Activated gamma-delta T cell (primary cell): ENCODE results near the gene KHDC3L.
A peak's percentile ranks its signal among the peaks of the same experiment; 100 is the strongest.

Source experiments
- DNase-seq: peaks from one replicate; lab custom pipeline; 2025; lab: John Stamatoyannopoulos, UW
- total RNA-seq, 2 donors: gene quantifications; one replicate each; lab custom pipeline; 2026; lab: John Stamatoyannopoulos, UW

The KHDC3L gene, protein sequence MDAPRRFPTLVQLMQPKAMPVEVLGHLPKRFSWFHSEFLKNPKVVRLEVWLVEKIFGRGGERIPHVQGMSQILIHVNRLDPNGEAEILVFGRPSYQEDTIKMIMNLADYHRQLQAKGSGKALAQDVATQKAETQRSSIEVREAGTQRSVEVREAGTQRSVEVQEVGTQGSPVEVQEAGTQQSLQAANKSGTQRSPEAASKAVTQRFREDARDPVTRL
- 0 reads per million in 2 donors for total RNA-seq

DNA sequence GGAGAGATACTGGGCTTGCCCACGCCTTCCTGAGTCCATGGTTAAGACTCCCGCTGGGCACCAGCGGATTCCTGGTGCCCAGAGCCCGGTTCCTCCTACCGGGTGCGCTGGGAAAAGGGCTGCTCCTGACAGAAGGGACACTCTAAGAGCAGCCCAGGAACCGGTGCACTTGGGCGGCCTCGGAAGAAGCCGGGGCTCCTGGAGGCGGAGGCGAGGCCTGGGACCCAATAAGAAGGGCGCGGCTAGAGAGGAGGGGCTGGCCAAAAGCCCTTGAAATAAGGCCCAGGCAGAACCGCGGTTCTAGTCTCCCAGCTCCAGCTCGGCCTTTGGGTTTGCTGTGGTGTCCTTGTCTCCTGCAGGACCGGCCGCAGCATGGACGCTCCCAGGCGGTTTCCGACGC, at the start of gene KHDC3L:
KHDC3L (plus strand) TSS at position 301 of the 400 bp plus-strand sequence; CDS start at position 373, 72 bp downstream.
- DNase-seq, result no peak

GRCh38 chr6:73314577-73315492, 47.6 kb upstream of the KHDC3L start:
- no peak for DNase-seq

GRCh38 chr6:73323323-73323722, 39.1 kb upstream of the KHDC3L start:
- DNase-seq, result no peak

DNA sequence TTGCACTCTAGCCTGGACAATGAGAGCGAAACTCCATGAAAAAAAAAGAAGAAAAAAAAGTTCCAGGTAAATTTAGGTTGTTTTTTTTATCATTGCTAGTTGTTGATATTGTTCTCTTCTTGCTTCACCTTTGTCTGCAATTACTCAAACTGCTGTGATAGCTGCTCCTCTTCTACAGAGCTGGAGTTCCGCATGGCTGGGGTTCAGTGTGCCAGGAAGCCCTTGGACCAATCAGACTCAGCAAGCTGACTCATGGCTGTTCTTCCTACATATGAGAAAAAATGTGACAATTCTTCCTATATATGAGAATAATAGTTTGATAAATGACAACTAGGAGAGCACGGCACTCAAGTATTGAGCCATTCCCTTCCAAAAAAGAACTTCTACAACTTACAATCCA, 36.8 kb upstream of the KHDC3L start:
- no peak for DNase-seq

- DNase-seq, result no peak
These were observed 33.7 kb upstream of the KHDC3L start for GRCh38 chr6:73328790-73329189.

DNA sequence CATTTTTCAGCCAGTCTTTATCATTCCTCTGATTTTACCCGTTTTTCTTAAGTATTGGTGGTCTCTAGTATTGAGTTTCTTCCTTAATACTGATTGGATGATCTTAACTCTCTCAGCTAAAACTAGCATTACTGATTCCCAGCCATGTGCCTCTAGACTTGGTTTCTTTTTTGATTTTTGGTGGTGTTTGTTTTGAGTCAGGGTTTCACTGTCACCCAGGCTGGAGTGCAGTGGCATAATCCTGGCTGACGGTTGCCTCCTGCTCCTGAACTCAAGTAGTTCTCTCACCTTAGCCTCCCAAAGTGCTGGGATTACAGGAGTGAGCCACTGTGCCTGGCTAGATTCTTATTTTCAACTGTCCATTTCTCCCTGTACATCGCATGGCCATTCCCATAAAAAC, 33.3 kb upstream of the KHDC3L start:
- DNase-seq, result no peak

GRCh38 chr6:73339340-73339739, 23.1 kb upstream of the KHDC3L start:
- DNase-seq, result no peak

DNA sequence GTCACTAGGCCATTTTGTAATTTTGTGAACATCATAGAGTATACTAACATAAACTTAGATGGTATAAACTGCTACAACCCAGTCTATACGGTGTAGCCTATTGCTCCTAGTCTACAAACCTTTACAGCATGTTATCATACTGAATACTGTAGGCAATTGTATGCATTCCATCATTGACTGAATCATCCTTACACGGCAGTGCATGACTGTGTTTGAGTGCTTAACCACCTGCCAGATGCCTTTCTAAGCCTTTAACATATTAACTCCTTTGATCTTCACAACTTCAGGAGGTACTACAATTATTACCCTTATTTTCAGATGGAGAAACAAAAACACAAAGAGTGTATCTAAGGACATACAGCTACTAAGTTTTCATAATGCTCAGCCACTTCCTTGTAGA, 22.4 kb upstream of the KHDC3L start:
- DNase-seq, result no peak

GRCh38 chr6:73341335-73341734, 21.1 kb upstream of the KHDC3L start:
- no peak for DNase-seq

GRCh38 chr6:73342174-73342573, 20.3 kb upstream of the KHDC3L start:
- DNase-seq, result no peak

DNA sequence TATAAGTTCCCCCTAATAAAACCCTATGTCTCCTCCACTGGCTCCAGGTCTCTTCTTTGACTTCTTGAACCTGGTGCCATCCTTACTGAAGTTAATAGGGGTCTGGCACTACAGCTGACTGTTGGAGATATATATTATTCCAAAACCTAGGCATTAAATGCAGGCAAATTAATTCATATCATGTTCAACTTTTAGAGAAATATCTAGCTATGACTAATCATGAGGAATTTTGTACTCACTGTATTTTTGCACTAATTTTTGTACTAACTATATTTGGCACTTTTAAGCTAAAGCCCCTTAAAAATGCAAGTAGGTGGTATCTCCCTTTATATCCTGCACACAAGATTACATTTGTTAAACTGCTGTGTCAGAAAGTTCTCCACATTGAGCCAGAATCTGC, 19.3 kb upstream of the KHDC3L start:
- DNase-seq, result no peak

DNA sequence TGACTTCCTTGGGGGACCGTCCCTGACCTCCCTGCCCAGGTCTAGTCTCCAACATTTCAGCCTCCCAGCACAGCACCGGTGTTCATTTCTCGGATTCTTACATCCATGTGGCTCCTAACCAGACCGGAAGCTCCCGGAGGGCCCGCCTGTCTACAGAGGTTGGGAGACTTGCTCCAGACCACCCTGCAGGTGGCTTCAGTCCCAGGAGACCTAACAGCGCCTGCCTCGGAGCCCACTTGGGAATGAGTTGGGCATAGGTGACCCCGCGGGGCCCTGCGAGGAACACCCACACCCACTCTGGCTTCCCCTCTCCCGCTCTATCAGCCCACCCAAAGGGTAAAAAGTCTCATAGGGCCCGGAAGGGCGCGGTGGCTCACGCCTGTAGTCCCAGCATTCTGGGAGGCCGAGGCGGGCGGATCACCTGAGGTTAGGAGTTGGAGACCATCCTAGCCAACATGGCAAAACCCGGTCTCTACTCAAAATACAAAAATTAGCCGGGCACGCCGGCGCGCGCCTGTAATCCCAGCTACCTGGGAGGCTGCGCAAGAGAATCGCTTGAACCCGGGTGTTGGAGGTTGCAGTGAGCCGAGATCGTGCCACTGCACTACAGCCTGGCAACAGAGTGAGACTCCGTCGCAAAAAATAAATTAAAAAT, 13.8 kb upstream of the KHDC3L start:
- no peak for DNase-seq

DNA sequence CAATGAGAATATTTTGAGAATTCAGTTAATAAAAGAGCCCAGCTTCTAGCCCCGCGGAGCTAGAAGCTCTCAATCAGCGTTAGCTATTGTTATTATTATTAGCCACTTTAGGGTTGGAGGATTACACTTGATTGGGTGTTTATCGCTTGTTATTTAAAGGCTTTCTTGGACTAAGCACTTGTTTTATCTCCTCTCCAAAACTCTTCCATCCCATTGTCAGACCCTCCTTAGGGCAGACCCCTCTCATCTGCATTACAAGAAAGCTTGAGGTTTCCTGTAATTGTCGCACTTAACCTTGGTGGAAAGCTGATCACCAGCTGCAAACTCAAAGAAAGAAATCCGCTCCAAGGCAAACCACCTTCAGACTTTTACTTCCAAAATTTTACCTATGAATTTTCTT, 13.1 kb upstream of the KHDC3L start:
- no peak for DNase-seq

GRCh38 chr6:73353636-73354593, 8.5 kb upstream of the KHDC3L start, which contains the start of gene DPPA5:
Gene DPPA5, minus strand, starts transcription at chr6:73354276. Its CDS starts 51 bp downstream, at chr6:73354225.
- peak; percentile 8 for DNase-seq

- no peak for DNase-seq
These were observed 545 bp downstream of the KHDC3L start for GRCh38 chr6:73362869-73363536.

- DNase-seq, result no peak
These were observed 1.0 kb downstream of the KHDC3L start for GRCh38 chr6:73363537-73363875.

DNA sequence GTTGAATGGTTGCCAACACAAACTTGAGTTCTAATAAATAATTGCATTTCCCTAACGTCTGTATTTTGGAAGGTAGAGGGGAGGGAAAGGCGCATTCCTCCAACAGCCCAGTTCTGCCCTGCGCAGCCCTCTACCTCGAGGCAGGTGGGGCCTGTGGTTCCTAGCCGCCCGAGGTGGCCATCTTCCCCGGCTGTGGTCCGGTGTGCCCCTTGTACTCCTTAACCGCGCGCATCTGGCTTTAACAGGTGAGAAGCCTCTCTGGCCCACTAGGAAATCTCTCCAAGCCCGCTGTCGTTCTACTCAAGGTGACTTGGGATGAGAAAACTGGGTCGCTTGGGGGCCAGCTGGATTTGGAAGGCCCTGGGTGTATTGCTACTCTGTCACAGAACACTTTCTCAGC, 1.7 kb downstream of the KHDC3L start:
- DNase-seq, result no peak

GRCh38 chr6:73364549-73364948, 2.1 kb downstream of the KHDC3L start:
- DNase-seq, result no peak

DNA sequence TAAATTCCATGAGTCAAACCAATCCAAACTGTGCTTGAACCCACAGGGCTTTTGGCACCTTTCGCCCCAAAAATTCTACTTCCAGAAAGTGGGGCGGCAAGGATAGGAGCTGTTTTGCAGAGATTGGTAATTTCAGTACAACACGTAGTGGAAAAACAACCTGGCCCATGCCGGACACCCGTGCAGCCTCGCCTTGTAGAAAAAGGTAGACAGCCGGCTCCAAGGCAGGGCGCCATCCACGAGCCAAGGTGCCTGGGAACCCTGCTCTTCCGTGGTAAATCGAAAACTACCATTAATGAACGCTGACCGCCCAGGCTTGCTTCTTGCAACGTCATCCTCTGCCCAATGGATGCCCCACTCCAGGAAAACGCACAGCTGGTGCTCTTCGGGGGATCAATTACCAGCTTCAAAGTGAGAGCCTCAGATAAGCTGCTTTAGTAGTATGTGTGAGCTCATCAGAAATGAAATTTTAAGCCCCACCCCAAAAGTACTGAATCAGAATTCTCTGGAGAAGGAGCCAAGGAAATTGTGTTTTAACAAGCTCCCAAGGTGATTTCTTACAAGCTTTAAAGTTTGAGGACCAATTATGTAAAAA, 5.4 kb downstream of the KHDC3L start:
- DNase-seq, result no peak

DNA sequence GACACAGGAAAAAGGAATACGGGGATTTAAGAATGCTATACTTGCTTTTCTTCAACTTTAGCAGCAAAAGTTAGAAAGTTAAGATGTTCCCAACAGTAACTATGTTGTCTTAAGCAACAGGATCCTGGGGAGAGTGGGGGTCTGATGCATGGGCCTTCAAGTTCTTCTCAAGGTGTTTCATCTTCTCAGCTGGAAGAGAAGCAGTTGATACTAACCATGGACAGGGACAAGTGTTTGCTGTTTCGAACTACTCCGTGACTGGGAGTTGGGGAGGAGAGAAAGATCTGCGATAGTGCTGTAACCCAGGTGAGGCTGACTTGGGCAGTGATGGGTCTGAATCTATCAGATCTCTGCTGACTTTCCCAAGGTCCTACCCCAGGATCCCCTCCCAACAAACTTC, 6.2 kb downstream of the KHDC3L start:
- DNase-seq, result no peak

- DNase-seq, result no peak
These were observed 6.7 kb downstream of the KHDC3L start for GRCh38 chr6:73369157-73369556.
